Measurements from ENCODE around the gene GSTM3. TPM values are rescaled to one million over a fixed set of nuclear protein-coding genes. Genes with fewer than 3 reads are reported as not detected.

Gene GSTM3
- total and polyA plus RNA-seq, 2 of the 13 experiments (the other 11 are each of a cell fraction or from before 2014, with no cell fraction given) = 127 to 142 TPM

GRCh38 chr1:109773203-109773899, 32.5 kb upstream of the GSTM3 start (continued):
- TF ChIP-seq, protein P1, sequence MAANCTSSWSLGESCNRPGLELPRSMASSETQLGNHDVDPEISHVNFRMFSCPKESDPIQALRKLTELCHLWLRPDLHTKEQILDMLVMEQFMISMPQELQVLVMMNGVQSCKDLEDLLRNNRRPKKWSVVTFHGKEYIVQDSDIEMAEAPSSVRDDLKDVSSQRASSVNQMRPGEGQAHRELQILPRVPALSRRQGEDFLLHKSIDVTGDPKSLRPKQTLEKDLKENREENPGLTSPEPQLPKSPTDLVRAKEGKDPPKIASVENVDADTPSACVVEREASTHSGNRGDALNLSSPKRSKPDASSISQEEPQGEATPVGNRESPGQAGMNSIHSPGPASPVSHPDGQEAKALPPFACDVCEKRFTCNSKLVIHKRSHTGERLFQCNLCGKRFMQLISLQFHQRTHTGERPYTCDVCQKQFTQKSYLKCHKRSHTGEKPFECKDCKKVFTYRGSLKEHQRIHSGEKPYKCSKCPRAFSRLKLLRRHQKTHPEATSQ (CRISPR knock-in tag; IDR thresholded peaks at IDR 0.05; ENCODE audit: borderline replicate concordance) = no peak
- TF ChIP-seq MAF1 (CRISPR knock-in tag; IDR thresholded peaks at IDR 0.05; ENCODE audit: borderline replicate concordance) (no peak), ZNF839 (CRISPR knock-in tag; IDR thresholded peaks at IDR 0.05; ENCODE audit: borderline replicate concordance) (no peak), HNF4A (CRISPR knock-in tag; IDR thresholded peaks at IDR 0.05) (no peak), ZNF570 (CRISPR knock-in tag; IDR thresholded peaks at IDR 0.05; ENCODE audit: borderline replicate concordance) (no peak), MAFG (CRISPR knock-in tag; IDR thresholded peaks at IDR 0.05) (no peak), FOXP1 (IDR thresholded peaks at IDR 0.05) (no peak), FOXP1 (CRISPR knock-in tag; IDR thresholded peaks at IDR 0.05) (no peak), RFX3 (CRISPR knock-in tag; IDR thresholded peaks at IDR 0.05) (no peak), NCOA1 (CRISPR knock-in tag; IDR thresholded peaks at IDR 0.05) (no peak), HOXD1 (CRISPR knock-in tag; IDR thresholded peaks at IDR 0.05) (no peak), THYN1 (CRISPR knock-in tag; IDR thresholded peaks at IDR 0.05; ENCODE audit: borderline replicate concordance, low read depth) (no peak), ZBTB8A (CRISPR knock-in tag; IDR thresholded peaks at IDR 0.05; ENCODE audit: borderline replicate concordance, low read depth) (no peak), ZNF652 (CRISPR knock-in tag; IDR thresholded peaks at IDR 0.05; ENCODE audit: borderline replicate concordance, low read depth) (no peak), GABPA (IDR thresholded peaks at IDR 0.05; ENCODE audit: low read depth, low read length) (no peak), GABPA (CRISPR knock-in tag; IDR thresholded peaks at IDR 0.05; ENCODE audit: low read depth) (no peak)
- TF ChIP-seq, protein P2, sequence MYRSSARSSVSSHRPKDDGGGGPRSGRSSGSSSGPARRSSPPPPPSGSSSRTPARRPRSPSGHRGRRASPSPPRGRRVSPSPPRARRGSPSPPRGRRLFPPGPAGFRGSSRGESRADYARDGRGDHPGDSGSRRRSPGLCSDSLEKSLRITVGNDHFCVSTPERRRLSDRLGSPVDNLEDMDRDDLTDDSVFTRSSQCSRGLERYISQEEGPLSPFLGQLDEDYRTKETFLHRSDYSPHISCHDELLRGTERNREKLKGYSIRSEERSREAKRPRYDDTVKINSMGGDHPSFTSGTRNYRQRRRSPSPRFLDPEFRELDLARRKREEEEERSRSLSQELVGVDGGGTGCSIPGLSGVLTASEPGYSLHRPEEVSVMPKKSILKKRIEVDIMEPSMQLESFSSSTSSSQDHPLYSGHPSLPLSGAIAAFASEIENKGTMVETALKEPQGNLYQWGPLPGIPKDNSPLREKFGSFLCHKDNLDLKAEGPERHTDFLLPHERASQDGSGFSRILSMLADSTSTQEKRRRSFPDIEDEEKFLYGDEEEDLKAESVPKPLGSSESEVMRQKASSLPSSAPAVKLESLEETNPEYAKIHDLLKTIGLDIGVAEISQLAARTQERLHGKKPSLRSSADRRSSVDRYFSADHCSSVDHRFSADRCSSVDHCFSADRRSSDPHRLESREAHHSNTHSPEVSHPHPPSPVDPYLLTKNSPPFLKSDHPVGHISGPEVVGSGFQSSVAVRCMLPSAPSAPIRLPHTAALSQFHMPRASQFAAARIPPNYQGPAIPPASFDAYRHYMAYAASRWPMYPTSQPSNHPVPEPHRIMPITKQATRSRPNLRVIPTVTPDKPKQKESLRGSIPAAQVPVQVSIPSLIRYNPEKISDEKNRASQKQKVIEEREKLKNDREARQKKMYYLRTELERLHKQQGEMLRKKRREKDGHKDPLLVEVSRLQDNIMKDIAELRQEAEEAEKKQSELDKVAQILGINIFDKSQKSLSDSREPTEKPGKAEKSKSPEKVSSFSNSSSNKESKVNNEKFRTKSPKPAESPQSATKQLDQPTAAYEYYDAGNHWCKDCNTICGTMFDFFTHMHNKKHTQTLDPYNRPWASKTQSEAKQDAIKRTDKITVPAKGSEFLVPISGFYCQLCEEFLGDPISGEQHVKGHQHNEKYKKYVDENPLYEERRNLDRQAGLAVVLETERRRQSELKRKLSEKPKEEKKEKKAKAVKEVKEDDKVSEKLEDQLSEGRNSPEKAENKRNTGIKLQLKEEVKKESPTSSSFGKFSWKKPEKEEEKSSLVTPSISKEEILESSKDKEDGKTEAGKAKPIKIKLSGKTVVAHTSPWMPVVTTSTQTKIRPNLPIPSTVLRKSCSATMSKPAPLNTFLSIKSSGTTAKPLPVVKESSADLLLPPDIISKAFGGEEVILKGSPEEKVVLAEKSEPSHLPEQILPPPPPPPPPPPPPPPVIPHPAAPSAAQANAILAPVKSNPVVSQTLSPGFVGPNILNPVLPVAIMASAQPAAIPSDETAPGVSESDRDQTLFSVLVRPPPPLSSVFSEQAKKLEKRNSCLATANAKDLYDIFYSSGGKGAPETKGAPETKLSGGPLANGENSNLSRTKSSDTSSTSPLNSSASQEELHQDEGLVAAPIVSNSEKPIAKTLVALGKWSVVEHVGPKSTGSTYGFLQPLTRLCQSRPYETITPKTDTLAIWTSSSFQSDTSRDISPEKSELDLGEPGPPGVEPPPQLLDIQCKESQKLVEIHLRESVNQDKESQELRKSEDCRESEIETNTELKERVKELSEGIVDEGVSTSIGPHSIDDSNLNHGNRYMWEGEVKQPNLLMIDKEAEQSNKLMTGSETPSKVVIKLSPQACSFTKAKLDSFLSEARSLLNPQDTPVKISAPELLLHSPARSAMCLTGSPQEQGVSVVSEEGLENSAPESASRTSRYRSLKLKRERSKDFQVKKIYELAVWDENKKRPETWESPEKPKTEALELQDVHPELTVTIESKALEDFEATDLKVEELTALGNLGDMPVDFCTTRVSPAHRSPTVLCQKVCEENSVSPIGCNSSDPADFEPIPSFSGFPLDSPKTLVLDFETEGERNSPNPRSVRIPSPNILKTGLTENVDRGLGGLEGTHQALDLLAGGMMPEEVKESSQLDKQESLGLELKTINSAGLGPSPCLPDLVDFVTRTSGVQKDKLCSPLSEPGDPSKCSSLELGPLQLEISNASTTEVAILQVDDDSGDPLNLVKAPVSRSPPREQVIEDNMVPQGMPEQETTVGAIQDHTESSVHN (CRISPR knock-in tag; IDR thresholded peaks at IDR 0.05) = no peak
- TF ChIP-seq, protein P3, sequence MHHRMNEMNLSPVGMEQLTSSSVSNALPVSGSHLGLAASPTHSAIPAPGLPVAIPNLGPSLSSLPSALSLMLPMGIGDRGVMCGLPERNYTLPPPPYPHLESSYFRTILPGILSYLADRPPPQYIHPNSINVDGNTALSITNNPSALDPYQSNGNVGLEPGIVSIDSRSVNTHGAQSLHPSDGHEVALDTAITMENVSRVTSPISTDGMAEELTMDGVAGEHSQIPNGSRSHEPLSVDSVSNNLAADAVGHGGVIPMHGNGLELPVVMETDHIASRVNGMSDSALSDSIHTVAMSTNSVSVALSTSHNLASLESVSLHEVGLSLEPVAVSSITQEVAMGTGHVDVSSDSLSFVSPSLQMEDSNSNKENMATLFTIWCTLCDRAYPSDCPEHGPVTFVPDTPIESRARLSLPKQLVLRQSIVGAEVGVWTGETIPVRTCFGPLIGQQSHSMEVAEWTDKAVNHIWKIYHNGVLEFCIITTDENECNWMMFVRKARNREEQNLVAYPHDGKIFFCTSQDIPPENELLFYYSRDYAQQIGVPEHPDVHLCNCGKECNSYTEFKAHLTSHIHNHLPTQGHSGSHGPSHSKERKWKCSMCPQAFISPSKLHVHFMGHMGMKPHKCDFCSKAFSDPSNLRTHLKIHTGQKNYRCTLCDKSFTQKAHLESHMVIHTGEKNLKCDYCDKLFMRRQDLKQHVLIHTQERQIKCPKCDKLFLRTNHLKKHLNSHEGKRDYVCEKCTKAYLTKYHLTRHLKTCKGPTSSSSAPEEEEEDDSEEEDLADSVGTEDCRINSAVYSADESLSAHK (CRISPR knock-in tag; IDR thresholded peaks at IDR 0.05; ENCODE audit: borderline replicate concordance) = no peak
- TF ChIP-seq, protein P4, sequence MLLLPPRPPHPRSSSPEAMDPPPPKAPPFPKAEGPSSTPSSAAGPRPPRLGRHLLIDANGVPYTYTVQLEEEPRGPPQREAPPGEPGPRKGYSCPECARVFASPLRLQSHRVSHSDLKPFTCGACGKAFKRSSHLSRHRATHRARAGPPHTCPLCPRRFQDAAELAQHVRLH (CRISPR knock-in tag; IDR thresholded peaks at IDR 0.05; ENCODE audit: borderline replicate concordance, low read depth) = peak; percentile 73; the same call in 1 of the 2 replicates

Measured in HepG2 (cell line).